ENCODE results near the gene KIF19.
"Not testable (repeated sequence)": the region's sequence is repeated elsewhere in the genome, so short reads cannot be mapped to it uniquely, and the experiment has no call there.

The KIF19 gene

DNA sequence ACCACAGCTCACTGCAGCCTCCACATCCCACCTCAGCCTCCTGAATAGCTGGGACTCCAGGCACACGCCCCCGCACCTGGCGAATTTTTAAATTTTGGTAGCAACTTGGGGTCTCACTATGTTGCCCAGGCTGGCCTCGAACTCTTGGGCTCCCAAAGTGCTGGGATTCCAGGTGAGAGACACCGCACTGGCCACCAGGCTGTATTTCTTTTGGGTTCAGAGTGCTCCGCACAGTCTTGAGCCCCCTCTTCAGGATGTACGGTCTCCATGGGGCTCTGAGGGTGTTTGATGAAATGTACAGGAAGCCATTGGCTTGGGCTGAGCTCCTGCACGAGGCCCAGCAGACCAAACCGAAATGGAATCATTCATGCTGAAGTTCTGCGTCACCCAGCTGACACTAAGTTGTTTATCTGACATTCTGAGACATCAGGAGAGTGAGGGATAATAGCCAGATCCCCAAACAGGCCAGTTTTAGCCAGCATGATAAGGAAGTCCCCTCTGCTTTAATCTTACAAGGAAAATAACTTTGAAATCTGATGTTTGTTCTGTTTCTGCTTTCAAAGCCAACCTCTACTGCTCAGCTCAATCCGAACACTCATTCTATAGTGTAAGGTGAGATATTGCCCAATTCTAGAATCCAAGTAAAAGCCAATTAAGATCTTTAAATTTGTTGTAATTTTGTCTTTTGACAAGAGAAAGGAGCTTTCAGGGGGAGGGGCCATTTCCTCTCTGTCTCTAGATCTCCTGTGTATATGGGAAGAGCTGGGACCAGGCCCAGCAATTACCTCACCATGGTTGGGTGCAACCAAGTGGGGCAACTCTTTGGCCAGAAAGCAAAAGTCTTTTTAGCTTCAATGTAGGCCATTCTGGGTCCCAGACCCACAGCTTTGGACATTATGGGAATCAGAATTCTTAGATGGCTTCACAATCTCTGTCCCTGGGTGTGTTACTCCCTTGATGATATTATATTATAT, 64.9 kb downstream of the KIF19 start:
- no peak for DNase-seq

DNA sequence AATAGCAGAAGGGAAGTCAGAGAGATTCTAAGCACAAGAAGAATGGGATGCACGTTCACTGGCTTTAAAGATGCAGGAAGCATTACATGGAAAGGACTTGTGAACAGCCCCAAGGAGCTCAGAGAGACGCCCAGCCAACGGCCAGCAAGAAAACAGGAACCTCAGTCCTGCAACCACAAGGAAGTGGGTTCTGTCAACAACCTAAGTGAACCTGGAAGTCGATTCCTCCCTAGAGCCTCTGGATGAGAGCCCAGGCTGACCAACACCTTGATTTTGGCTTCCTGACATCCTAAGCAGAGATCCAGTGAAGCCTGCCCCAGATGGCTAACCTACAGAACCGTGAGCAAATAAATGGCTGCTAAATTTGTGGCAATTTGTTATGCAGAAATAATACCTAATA, 65.7 kb downstream of the KIF19 start:
- DNase-seq = no peak

DNA sequence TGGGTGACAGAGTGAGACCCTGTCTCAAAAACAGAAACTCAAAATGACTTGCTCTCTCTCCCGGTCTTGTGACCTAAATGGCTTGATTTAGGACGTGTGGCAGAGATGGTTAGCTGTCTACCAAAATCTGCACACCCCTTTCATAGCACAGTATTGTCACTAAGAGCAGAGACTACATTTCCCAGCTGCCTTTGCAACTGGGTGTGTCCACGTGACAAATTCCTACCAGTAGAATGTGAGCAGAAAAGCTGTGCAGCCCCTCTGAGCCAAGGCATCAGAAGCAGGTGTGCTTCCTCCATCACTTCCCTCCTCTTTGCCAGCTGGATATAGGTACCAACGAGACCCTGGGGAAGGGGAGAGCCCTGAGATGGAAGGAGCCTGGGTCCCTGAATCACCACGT, 66.8 kb downstream of the KIF19 start:
- no peak for DNase-seq

DNA sequence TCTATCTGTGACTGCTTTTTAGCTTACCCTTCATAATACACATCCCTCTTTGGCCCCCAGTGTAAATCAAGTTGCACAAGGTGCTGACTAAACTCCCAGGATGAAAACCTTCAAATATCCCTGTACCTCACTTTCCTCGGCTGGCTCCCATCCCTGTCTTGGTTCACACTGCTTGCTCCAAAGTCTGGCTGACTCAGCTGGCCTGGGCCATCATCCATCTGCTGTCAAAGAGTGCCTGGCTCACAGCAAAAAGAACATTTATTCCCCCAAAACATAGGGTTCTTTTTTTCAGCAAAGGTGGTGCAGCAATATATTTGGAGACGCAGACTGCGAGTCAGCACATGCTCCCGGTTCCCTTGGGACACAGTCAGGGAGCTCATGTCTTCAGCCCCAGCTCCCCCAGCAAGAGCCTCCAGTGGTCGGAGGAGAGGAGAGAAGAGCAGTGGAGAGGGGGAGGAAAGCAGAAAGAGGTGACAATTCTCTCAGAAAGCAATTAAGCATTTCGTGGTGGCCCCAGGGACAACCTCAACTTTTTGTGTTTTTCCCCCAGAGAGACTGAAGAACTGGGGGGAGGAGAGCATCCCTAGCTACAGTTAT, 67.4 kb downstream of the KIF19 start:
- DNase-seq = no peak

DNA sequence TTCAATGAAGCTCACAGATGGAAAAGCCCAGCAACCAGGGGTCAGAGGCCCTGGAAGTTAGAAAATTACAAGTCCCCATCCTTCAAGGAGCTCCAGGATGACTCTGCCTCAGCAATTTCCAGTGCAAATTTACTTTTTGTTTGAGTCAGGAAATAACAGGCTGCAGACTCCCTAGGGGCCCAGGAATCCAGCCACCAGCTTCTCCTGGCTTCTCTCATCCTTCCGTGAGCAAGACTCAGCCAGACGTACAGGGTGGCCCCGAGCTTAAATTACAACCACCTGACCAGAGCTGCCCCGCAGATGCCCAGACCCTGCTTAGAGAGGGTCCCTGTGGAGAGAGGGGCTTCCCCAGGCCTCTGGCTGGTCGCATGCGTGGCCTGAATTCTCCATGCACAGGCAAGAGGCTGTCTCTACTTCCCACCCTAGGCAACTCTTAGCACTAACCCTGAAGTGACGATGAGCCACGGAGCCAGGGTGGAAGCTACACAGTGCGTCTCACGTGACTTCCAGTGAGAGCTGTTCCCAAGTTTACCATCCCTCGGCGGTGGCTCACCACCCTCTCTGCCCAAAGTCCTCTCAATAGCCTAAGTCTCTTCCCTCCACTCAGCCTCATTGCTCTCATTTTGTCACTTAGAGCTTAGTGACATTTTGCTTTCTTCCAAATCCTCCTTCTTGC, 68.4 kb downstream of the KIF19 start:
- no peak for DNase-seq

DNA sequence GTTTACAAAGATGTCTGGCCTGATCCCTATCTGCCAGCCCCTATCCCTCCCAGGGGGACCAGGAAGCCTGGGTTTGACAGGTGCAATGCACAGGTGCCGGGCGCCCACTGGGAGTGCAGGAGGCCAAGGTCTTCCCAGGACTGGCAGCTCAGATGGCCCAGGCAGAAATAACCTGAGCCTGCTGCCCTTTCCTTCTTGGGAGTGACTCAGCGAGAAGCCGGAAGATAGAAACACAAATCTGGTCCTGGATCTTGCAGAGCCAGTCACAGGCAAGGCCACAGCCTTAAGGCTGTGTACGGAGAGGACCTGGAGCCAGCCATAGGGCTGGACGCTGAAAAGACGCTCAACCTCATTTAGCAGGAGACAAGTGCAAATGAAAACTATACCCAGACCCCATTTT, 69.0 kb downstream of the KIF19 start:
- DNase-seq = no peak

DNA sequence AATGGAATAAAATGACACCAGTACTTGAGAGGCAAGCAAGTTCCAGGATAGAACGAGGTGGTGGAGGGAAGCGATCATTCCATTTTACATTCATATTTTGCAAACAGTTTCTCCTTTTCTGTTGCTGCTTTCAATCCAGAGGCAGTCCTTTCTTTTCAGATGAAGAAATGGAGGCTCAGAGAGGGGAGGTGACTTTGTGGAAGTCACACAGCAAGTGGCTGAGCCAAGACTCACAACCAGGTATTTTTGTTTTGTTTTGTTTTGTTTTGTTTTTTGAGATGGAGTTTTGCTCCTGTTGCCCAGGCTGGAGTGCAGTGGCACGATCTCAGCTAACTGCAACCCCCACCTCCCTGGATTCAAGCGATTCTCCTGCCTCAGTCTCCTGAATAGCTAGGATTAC, 70.5 kb downstream of the KIF19 start:
- no peak for DNase-seq

DNA sequence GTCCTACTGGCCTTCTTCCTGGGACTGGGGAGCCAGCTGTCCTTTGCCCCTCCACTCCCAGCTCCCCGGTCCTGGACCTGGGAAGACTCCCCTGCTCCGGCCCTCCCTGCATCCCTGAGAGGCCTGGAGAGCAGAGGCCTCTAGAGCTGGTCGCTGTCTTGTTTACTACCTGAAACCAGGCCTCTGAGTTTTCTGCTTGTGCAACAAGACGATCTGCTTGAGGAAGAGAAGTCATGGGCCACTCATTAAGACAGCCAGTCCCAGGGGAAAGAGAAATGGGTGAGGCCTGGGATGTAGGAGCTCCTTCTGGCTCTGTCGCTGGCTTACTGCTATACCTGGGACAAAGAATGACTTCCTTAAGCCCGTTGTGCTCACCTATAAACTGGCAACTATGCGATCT, 76.0 kb downstream of the KIF19 start:
- DNase-seq = no peak

DNA sequence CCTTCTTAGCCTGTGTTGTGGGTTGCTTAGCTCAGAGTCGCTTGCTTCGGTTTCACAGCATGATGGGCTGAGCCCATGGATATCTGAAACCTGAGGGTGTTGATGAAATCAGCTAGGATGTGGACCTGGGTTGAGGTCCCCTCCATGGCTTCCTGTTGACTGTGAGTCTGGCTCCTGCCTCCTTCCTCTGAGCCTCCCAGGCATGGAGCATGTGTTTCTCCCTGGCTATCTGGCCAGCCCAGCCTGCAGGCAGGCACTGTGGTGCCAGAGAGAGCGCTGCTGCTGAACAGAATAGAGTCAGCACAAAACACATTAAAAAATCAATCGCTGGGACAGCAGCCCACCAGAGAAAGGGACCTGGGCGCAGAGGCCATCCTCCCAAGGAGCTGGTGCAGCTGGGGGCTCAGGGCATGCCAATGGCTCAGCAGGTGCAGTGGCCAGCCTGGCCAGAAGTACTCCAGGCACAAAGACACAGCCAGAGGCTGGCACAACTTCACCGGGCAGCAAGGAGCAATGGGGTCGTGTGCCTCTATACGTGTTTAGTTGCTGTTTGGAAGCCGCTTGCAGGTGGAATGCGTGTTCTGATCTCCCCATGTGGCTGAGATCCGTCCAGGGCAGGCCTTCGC, 77.6 kb downstream of the KIF19 start:
- DNase-seq = no peak

DNA sequence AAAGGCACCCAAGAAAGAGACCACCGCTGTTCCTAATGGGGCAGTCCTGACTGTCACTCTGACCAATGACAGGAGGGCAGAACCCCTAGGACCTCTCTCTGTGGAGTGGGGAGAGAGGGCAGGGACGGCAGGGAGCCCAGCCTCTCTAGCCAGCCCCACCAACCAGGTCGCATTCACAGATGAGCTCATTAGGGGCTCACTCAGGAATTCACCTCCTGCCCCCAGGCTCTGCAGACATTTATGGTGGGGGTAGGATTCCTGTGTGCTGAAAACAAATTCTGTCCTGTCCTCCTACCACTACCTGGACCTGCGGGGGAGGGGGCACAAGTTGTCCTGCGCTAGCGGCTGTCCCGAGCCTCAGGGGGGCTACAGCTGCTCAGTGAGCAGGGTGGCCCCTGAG, 78.2 kb downstream of the KIF19 start:
- DNase-seq = no peak

DNA sequence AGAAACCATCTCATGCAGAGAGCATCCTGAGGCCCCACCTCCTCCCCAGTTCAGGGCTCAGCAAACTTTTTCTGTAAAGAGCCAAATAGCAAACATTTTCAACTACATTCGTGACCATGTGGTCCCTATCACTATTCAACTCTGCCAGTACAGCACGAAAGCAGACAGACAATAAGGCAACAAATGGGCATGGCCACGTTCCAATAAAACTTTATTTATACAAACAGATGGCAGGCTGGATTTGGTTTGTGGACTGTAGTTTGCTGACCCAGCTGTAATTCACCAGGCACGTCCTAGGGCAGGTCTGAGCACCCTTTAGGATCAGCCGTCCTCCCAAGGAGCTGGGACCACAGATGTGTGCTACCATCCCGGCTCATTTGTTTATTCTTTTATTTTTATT, 78.8 kb downstream of the KIF19 start:
- DNase-seq = no peak

DNA sequence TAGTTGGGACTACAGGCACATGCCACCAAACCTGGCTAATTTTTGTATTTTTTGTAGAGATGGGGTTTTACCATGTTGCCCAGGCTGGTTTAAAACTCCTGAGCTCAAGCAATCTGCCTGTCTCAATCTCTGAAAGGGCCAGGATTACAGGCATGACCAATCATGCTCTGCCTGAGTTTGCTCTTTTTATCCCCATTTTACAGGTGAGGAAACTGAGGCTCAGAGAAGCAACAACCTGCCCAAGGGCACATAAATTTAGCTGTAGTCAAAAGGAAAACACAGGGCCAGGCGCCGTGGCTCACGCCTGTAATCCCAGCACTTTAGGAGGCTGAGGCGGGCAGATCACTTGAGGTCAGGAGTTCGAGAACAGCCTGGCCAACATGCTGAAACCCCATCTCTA, 79.3 kb downstream of the KIF19 start:
- DNase-seq = not testable (repeated sequence)
